Urinary bladder (tissue), 4 donors: ENCODE results near the gene FCHO2. TPM values are rescaled to one million over a fixed set of nuclear protein-coding genes. Genes with fewer than 3 reads are reported as not detected.

Experiments used
- DNase-seq: peaks from one replicate; pipeline ENCODE4 v3.0.0-alpha.2; 2015; ENCODE audit errors: extremely low spot score
- H3K27ac ChIP-seq: one replicate; pipeline ENCODE4 v1.5.1; 2013; ENCODE audit warnings: low read depth, mild to moderate bottlenecking, moderate library complexity
- H3K36me3 ChIP-seq: one replicate; pipeline ENCODE4 v1.6.1; 2013; ENCODE audit warnings: mild to moderate bottlenecking, moderate library complexity; ENCODE audit not compliant: insufficient read depth
- H3K4me1 ChIP-seq: one replicate; pipeline ENCODE4 v1.6.1; 2013; ENCODE audit warnings: mild to moderate bottlenecking, moderate library complexity; ENCODE audit not compliant: insufficient read depth
- H3K4me3 ChIP-seq: one replicate; pipeline ENCODE4 v1.5.1; 2013; ENCODE audit warnings: low read depth, low read length
- WGBS: extraction: QIAGEN DNeasy Blood & Tissue Kit; methylation state at CpG from one replicate; pipeline ENCODE4 v1.1.7; 2013; 5-methylcytosine and 5-hydroxymethylcytosine counted together
- polyA plus RNA-seq: library from polyadenylated mRNA; stranded (reverse); fragments of 200-250 nt; gene quantifications from one replicate; pipeline ENCODE4 v1.2.3, GENCODE V29; 2013
- total RNA-seq: library from RNA; depleted of rRNA; stranded (reverse); fragments of >200 nt; gene quantifications from one replicate; pipeline ENCODE4 v1.2.3, GENCODE V29; 2014
- donor health status: healthy with polysubstance abuse.
- donor health status: healthy.

The FCHO2 gene
- total and polyA plus RNA-seq, 2 donors: 14.5 to 55.5 TPM

DNA sequence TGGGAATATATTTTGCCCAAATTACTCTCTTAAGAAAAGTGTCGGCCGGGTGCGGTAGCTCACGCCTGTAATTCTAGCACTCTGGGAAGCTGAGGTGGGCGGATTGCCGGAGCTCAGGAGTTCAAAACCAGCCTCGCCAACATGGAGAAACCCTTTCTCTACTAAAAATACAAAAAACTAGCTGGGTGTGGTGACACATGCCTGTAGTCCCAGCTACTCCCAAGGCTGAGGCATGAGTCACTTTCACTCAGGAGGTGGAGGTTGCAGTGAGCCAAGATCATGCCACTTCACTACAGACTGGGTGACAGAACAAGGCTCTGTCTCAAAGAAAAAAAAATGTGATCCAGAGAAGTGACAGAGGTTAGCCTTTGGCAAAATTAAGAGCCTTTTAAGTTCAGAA lies 138.1 kb downstream of the FCHO2 start:
- H3K36me3 ChIP-seq: peaks cover 2% of the 10 kb centered on the region
- no peak overlapping the region for H3K4me3 ChIP-seq
- H3K27ac ChIP-seq: no peak overlapping the region
- 92% methylated on average over 7 of the region's 7 CpGs for WGBS
- H3K4me1 ChIP-seq: no peaks in the 10 kb centered on the region
- DNase-seq: no peak

- DNase-seq: no peak
- no peak overlapping the region for H3K27ac ChIP-seq
- H3K4me1 ChIP-seq: no peaks in the 10 kb centered on the region
- peaks cover 2% of the 10 kb centered on the region for H3K36me3 ChIP-seq
- H3K4me3 ChIP-seq: no peak overlapping the region
- 85% methylated on average over 1 of the region's 1 CpG for WGBS
Measured at GRCh38 chr5:73094415-73094814, 138.6 kb downstream of the FCHO2 start.

GRCh38 chr5:73095564-73096238 lies 139.9 kb downstream of the FCHO2 start:
- Histone ChIP-seq H3K4me3 (no peak overlapping the region), H3K36me3 (peaks cover 2% of the 10 kb centered on the region), H3K4me1 (no peaks in the 10 kb centered on the region), H3K27ac (no peak overlapping the region)
- WGBS: 92% methylated on average over 6 of the region's 6 CpGs
- DNase-seq: no peak

DNA sequence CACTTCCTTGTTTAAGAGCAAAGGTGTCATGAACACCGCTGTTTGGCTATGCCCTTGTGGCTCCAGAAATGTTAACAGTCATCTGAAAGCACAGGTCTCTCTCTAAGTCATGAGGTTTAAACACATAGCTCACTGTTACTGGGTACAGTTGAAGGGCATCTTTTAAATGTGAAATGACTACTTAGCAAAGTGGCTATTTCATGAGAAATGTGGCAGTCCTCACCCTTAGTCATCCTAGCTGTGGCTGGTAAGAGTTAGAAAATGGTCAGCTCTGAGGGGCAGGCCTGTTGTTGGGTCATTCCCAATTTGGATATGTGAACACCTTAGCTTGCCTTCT lies 140.4 kb downstream of the FCHO2 start:
- Histone ChIP-seq H3K36me3 (peaks cover 2% of the 10 kb centered on the region), H3K27ac (no peak overlapping the region), H3K4me3 (no peak overlapping the region), H3K4me1 (no peaks in the 10 kb centered on the region)
- no peak for DNase-seq
- 95% methylated on average over 1 of the region's 1 CpG for WGBS

DNA sequence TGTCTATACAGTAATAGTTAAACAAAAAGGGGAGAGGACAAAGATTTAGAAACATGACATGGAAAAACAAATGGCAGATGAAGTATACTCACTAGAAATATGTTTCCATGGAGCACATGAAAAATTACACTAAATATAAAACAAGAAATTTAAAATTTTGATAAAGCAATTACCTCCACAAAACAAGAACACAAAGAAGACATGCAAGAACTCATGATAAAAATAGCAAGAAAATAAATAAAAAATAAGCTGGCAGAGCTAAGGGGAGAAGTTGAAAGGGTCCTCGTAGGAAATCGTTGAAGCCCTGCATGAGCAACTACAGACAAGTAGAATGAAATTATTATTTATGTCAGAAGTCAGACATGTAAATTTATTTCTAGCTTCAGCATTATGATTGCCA lies 141.9 kb downstream of the FCHO2 start:
- H3K4me1 ChIP-seq: no peaks in the 10 kb centered on the region
- no peak for DNase-seq
- H3K36me3 ChIP-seq: no peaks in the 10 kb centered on the region
- H3K4me3 ChIP-seq: no peak overlapping the region
- WGBS: 98% methylated on average over 2 of the region's 2 CpGs
- H3K27ac ChIP-seq: no peak overlapping the region

DNA sequence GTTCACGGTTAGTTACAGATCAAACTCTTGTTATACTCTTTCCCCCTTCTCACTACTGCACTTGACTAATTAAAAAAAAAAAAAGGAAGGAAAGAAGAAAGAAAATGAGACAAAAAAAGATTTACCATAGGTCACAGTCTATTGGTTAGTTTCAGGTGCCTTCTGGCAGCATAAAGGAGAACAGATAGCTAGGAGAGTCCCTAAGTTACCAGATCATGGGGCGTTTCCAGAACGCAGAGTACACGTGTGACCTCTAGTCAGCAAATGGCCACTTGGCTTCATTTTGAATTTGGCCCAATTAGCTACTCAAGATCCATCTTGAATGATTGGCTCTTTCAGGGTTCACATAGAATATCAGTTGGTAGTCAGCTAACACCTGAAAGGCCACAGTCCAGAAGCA lies 144.3 kb downstream of the FCHO2 start:
- DNase-seq: no peak
- WGBS: 91% methylated on average over 4 of the region's 4 CpGs

DNA sequence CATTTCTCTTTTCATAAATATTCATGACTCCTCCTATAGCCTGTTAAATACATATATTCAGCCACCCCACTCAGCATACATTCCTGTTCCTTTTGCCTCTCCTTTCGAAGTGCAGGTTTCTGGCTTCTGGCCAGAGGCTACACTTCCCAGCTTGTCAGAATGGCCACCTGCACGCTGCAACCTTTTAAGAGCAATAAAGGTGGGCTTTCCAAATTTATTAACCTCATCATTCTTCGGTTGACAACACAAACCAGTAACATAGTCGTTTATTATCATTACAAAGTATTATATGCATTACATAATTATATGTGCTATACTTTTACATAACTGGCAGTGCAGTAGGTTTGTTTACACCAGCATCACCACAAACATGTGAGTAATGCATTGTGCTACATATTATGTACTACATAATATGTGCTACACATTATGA lies 148.0 kb downstream of the FCHO2 start:
- no peak for DNase-seq
- no peak overlapping the region for H3K4me3 ChIP-seq
- H3K4me1 ChIP-seq: no peaks in the 10 kb centered on the region
- no peak overlapping the region for H3K27ac ChIP-seq
- H3K36me3 ChIP-seq: no peaks in the 10 kb centered on the region
- WGBS: 61% methylated on average over 4 of the region's 4 CpGs

More for the DNA sequence above, 144.3 kb downstream of the FCHO2 start:
- H3K36me3 ChIP-seq: no peaks in the 10 kb centered on the region
- no peak overlapping the region for H3K27ac ChIP-seq
- no peak overlapping the region for H3K4me3 ChIP-seq
- H3K4me1 ChIP-seq: no peaks in the 10 kb centered on the region

DNA sequence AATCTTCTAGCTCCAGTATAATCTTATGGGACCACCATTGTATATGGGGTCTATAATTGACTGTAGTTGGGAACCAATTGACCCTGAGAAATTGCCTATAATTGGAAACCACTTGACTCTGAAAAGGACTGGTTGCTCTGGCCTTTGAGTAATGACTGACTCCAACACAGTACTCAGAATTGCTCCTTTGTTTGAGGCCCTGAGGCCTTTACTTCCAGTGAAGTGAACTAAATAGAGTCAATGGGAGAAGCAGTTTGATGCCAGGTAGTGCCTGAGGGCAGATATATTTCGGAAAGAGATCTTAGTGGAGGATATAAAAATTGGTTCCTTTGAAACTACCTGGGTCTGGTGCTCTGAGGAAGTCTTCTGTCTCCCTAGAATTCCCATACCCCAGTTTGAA lies 148.5 kb downstream of the FCHO2 start:
- 71% methylated on average over 1 of the region's 1 CpG for whole genome bisulfite sequencing
- DNase-seq: no peak
- H3K36me3 ChIP-seq: no peaks in the 10 kb centered on the region
- H3K4me1 ChIP-seq: no peaks in the 10 kb centered on the region
- no peak overlapping the region for H3K27ac ChIP-seq
- no peak overlapping the region for H3K4me3 ChIP-seq

DNA sequence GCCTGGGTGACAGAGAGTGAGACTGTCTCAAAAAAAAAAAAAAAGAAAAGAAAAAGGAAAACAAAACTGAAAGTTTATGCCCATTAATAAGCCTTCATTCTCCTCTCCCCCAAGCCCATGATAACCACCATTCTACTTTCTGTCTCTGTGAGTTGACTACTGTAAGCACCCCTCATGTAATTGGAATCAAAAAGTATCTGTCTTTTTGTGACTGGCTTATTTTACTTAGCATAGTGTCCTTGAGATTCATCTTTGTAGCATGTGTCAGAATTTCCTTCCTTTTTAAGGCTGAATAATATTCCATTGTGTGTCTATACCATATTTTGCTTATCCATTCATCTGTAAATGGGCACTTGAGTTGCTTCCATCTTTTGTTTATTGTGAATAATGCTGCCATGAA lies 150.5 kb downstream of the FCHO2 start:
- Histone ChIP-seq H3K4me3 (no peak overlapping the region), H3K36me3 (no peaks in the 10 kb centered on the region), H3K27ac (no peak overlapping the region), H3K4me1 (no peaks in the 10 kb centered on the region)
- no peak for DNase-seq

DNA sequence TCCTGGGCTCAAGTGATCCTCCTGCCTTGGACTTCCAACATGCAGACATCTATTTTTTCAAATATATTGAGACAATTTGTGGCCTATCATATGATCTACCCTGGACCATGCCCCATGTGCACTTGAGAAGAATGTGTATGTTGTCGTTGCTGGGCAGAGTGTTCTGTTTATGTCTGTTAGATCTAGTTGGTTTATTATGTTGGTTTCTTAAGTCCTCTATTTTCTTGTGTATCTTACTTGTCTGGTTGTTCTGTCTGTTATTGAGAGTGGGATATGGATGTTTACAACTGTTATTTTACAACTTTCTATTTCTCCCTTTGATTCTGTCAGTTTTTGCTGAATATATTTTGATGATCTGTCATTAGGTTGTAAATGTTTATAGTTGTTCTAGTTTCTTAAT lies 154.3 kb downstream of the FCHO2 start:
- H3K4me3 ChIP-seq: no peak overlapping the region
- no peaks in the 10 kb centered on the region for H3K4me1 ChIP-seq
- H3K36me3 ChIP-seq: no peaks in the 10 kb centered on the region
- H3K27ac ChIP-seq: no peak overlapping the region
- DNase-seq: no peak
- WGBS: 61% methylated on average over 1 of the region's 1 CpG

- 92% methylated on average over 1 of the region's 1 CpG for WGBS
Measured at GRCh38 chr5:73111536-73111935, 155.7 kb downstream of the FCHO2 start.

GRCh38 chr5:73112359-73112758 lies 156.5 kb downstream of the FCHO2 start:
- 76% methylated on average over 1 of the region's 1 CpG for WGBS
- no peaks in the 10 kb centered on the region for H3K36me3 ChIP-seq

More at GRCh38 chr5:73111536-73111935, 155.7 kb downstream of the FCHO2 start:
- H3K4me1 ChIP-seq: no peaks in the 10 kb centered on the region
- H3K27ac ChIP-seq: no peak overlapping the region
- DNase-seq: no peak
- no peak overlapping the region for H3K4me3 ChIP-seq
- H3K36me3 ChIP-seq: no peaks in the 10 kb centered on the region

DNA sequence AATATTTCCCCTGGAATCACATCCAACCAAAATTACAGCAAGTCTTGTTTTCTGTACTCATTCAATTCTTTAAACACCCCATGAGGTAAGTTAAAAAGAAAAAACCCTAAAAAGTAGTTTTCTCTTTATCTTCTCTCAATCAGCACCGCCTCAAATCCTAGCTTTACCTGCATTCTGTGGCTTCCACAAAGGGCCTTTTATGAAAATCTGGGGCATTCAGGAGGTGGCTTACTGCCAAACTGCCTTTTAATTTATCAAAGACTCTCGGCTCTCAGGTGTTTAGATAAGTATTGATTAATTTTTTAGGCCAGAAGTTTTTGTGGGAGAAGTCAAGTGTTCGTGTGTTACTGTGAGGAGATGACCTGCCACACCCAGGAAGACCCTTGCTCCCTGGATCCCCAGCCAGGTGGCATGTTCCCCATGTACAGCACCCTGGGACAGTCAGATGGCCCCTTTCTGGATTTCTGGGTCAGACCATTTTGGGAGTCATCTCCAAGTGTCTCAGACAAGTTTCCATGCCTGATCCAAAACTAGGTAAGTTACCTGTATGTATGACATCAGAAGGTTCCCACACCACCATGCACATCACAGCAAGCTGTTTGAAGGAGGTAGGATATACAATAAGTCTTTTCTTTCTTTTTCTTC lies 158.3 kb downstream of the FCHO2 start:
- Histone ChIP-seq H3K36me3 (no peaks in the 10 kb centered on the region), H3K27ac (no peak overlapping the region), H3K4me1 (peaks cover 2% of the 10 kb centered on the region), H3K4me3 (no peak overlapping the region)
- 60% methylated on average over 3 of the region's 3 CpGs for WGBS
- DNase-seq: no peak

More at GRCh38 chr5:73112359-73112758, 156.5 kb downstream of the FCHO2 start:
- Histone ChIP-seq H3K4me1 (no peaks in the 10 kb centered on the region), H3K4me3 (no peak overlapping the region), H3K27ac (no peak overlapping the region)
- DNase-seq: no peak

DNA sequence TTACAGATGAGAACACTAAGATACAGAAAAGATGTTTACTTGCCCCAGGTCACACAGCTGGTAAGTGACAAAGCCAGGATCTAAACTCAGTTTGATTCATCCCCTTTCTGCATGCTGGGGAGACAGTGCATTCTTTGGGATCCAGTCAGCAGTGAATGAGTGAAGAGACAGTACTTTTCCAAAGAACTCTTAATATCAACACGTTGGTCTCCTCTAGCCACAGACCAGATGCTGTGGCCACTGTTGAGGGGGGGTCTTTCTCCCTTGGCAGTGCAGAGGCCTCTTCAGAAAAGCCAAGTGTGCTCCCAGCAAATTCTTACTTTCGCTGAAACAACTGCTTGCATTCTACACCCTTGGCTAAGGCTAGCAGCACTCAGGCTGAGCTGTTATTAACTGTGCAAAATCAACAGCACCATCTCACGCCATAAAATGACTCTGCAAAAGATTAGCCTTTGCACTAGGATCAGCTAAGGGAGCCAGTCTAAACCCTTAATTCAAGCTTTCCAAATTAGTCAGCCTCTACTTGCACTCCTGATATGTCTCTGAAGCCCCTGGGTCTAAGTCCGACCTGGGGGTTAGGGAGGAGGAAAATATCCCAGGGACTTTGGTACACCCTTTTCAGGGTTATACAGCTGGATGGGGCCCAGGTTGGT lies 159.7 kb downstream of the FCHO2 start:
- 35% methylated on average over 4 of the region's 4 CpGs for WGBS
- H3K36me3 ChIP-seq: no peaks in the 10 kb centered on the region
- H3K4me1 ChIP-seq: peaks cover 3% of the 10 kb centered on the region
- H3K27ac ChIP-seq: no peak overlapping the region
- H3K4me3 ChIP-seq: no peak overlapping the region
- no peak for DNase-seq
